Measurements from ENCODE around the gene UNKL.

The UNKL gene

GRCh38 chr16:1318268-1318545 is 96.3 kb downstream of the UNKL start:
- no peak for DNase-seq

- no peak for DNase-seq
These were observed 96.8 kb downstream of the UNKL start for GRCh38 chr16:1317479-1318267.

GRCh38 chr16:1316033-1316405 is 98.5 kb downstream of the UNKL start:
- no peak for DNase-seq

- no peak for DNase-seq
These were observed 99.1 kb downstream of the UNKL start for GRCh38 chr16:1315081-1316032.

- DNase-seq, result no peak
These were observed 100.0 kb downstream of the UNKL start for GRCh38 chr16:1314399-1315068.

- no peak for DNase-seq
These were observed 100.7 kb downstream of the UNKL start for GRCh38 chr16:1313721-1314369.

Measured in stimulated activated CD4-positive, alpha-beta T cell treated with anti-CD3 and anti-CD28 coated beads, Interleukin-12 subunit alpha, Interleukin-12 subunit beta, amount 100 ng/mL, for 4 hours (primary cell).